HG02970 (cell line): Measurements from ENCODE around the gene RANBP10.

Experiments used
- ATAC-seq: cut with Tn5 transposase; IDR thresholded peaks from one replicate; pipeline ENCODE4 v1.9.1; 2021; ENCODE audit warnings: mild to moderate bottlenecking, moderate library complexity, moderate number of reproducible peaks; ENCODE audit not compliant: unreplicated experiment, low FRiP score

The RANBP10 gene

GRCh38 chr16:67750466-67750865 is 55.9 kb downstream of the RANBP10 start:
- no peak for ATAC-seq

DNA sequence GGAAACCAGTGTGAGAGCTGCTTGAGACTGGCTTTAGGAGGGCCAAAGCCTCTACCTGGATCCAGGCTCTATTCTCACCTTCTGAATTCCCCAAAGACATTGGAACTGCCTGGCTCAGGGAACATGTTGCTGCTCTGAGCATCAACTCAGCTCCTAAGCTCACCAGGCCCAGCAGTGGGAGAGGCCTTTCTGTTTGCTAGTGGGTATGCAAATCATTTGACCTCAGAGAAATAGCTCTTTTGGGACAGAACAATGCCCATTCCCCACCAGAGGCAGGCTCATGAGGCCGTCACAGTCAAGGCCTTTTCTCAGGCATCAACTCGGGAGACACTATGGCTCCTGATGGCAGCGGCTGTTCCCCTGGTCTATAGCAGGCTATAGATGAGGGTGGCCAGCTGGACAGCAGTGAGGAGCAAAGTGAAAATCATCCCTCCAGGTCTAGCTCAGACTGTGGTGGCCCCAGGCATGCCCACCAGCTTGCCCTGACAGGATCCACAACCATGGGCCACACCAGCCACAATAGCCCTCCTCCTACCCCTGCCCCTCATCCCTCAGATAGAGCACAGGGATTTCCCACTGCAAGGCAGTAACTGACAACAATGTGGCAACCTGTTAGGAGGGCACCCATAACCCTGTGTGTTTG is 56.8 kb downstream of the RANBP10 start:
- ATAC-seq, result no peak

GRCh38 chr16:67748834-67749233 is 57.5 kb downstream of the RANBP10 start:
- ATAC-seq, result no peak

DNA sequence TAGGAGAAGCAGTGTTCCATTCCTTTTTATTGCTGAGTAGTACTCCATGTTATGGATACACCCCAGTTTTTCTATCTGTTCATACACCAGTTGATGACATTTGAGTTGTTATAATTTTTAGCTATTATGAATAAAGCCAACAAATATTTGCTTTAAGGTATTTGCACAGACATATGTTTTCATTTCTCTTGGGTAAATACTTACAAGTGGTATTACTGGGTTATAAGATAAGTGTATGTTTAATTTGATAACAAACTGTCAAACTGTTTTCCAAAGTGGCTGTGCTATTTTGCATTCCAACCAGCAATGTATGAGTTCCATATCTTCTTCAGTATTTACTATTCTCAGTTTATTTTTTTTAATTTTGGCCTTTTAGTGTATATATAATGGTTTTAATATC is 59.5 kb downstream of the RANBP10 start:
- ATAC-seq, result no peak

DNA sequence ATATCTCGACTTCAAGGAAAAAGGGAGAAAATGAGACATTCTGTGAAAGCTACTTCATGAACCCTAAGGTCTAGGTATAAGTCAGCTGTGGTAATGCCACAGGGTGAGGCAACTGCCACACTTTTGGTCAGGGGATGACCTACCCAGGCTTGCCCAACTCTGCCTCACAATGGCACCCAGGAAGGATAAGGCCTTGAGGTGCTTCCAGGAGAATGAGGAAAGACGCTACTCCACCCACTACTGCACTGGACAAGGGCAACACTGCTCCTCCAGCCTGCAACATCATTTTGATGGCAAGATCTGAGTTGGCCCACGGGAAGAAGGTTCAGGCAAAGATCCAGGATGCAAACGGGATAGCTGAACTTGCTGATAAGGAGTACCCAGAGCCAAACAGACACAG is 65.2 kb downstream of the RANBP10 start:
- no peak for ATAC-seq

DNA sequence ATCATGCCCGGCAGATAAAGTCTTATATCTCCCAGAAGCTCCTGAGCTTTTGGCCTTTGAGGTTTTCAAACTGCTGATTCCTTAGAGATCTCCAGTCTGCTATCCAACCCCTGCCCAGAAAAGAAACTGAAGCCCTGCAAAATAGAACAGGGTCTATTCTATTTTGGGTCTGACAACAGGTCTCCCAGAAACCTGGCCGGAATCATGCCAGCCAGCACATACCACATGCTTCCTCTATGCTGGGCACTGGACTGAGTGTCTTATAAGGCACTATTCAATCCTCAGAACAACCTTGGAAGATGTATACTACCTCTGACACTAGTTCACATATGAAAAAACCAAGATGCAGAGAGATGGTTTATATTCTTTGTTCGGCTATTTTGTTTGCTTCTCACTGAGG is 66.0 kb downstream of the RANBP10 start:
- no peak for ATAC-seq

DNA sequence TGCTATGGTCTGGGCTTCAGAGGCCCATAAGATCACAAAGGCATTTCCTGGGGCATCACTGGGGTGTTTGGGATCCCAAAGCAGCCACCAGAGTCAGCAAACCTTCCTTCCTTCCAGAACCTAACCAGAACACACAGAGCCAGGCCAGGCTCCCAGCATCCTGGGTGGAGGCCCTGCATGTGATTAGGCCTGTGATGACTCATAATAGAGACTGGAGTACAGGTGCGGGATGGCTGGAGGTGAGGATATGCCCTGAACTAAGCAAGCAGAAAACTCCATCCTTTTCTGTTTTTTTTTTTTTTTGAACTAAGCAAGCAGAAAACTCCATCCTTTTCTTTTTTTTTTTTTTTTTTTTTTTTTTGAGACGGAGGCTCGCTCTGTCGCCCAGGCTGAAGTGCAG is 69.5 kb downstream of the RANBP10 start:
- ATAC-seq, result no peak

- ATAC-seq, result no peak
Measured at GRCh38 chr16:67734731-67735201, 71.6 kb downstream of the RANBP10 start.

- ATAC-seq, result no peak
Measured at GRCh38 chr16:67733734-67734470, 72.5 kb downstream of the RANBP10 start.

- ATAC-seq, result no peak
Measured at GRCh38 chr16:67731753-67732095, 74.6 kb downstream of the RANBP10 start.

- no peak for ATAC-seq
Measured at GRCh38 chr16:67731071-67731752, 75.1 kb downstream of the RANBP10 start.

GRCh38 chr16:67730326-67730725 is 76.0 kb downstream of the RANBP10 start:
- ATAC-seq, result no peak

- no peak for ATAC-seq
Measured at GRCh38 chr16:67729636-67730248, 76.6 kb downstream of the RANBP10 start.

GRCh38 chr16:67727521-67728485 is 78.6 kb downstream of the RANBP10 start:
- ATAC-seq, result no peak

DNA sequence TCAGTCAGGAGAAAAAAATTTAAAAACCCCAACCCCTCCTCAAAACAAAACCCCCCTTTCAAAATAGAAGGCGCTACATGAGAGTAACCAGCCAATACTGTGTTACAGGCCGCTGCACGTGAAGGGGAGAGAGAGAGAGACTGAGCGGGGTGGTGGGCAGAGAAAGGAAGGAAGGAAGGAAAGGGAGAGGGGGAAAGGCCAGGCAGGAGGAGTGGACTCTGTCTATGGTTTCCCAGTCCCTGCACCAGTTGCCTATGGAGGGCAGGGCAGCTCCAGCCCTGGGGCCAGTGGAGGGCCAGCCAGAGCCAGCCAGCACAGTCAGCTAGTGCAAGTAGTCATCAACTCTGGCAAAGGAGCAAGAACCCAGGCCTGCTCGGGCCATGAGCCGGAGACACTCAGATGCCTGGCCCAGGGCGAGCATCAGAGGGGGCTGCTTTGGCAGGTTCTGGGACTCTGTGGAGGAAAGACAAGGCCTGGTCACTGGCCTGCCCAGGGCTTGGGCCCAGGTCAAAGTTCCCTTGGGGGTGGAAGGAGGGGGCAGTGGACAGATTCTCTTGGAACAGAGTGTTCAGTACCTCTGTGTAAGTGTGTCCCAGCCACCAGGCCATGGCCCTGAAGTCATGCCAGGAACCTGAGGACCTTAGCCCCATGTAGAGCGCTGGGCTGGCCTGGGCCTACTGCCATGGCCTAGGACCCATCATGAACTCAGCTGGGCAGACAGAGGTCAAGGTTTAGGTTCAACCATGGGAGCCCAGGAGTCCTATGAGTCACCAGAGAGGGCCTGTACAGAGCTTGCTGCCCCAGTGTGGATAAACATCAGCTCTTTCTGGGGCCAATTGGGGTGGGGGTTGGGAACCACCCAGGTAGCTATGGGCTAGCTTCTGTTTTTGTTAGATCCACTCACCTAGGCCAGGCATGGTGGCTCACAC is 80.0 kb downstream of the RANBP10 start:
- no peak for ATAC-seq

GRCh38 chr16:67723911-67724305 is 82.5 kb downstream of the RANBP10 start:
- ATAC-seq, result no peak

- ATAC-seq, result no peak
Measured at GRCh38 chr16:67723151-67723910, 83.0 kb downstream of the RANBP10 start.

- ATAC-seq, result no peak
Measured at GRCh38 chr16:67720236-67720635, 86.1 kb downstream of the RANBP10 start.
